Activated CD4-positive, CD25-positive, alpha-beta regulatory T cell treated with anti-CD3 and anti-CD28 coated beads, Interleukin-2, amount 50 U/mL, for 72 hours (primary cell): ENCODE data around the gene C6orf52.
"Not testable (repeated sequence)": the region's sequence is repeated elsewhere in the genome, so short reads cannot be mapped to it uniquely, and the experiment has no call there.

Experiments
- DNase-seq: peaks from one replicate; pipeline ENCODE4 v3.0.0; 2021

C6orf52 gene

GRCh38 chr6:10695086-10695657 lies 756 bp upstream of the C6orf52 start:
- no peak for DNase-seq

GRCh38 chr6:10692965-10693538 lies 1.4 kb downstream of the C6orf52 start:
- no peak for DNase-seq

GRCh38 chr6:10690651-10691445 lies 3.6 kb downstream of the C6orf52 start:
- DNase-seq, result no peak

GRCh38 chr6:10687582-10687981 lies 6.8 kb downstream of the C6orf52 start:
- DNase-seq, result no peak

GRCh38 chr6:10686901-10687300 lies 7.5 kb downstream of the C6orf52 start:
- DNase-seq, result no peak

GRCh38 chr6:10685092-10685915 lies 9.1 kb downstream of the C6orf52 start:
- no peak for DNase-seq

- no peak for DNase-seq
Measured at GRCh38 chr6:10684618-10685017, 9.8 kb downstream of the C6orf52 start.

- no peak for DNase-seq
Measured at GRCh38 chr6:10682355-10682988, 11.9 kb downstream of the C6orf52 start.

- no peak for DNase-seq
Measured at GRCh38 chr6:10681795-10682194, 12.6 kb downstream of the C6orf52 start.

- no peak for DNase-seq
Measured at GRCh38 chr6:10678456-10678855, 16.0 kb downstream of the C6orf52 start.

GRCh38 chr6:10676403-10676802 lies 18.0 kb downstream of the C6orf52 start:
- no peak for DNase-seq

GRCh38 chr6:10668126-10668917 lies 26.1 kb downstream of the C6orf52 start:
- DNase-seq, result no peak

GRCh38 chr6:10665595-10665994 lies 28.8 kb downstream of the C6orf52 start:
- not testable (repeated sequence) for DNase-seq

- DNase-seq, result no peak
Measured at GRCh38 chr6:10662742-10663141, 31.7 kb downstream of the C6orf52 start.

- no peak for DNase-seq
Measured at GRCh38 chr6:10662207-10662606, 32.2 kb downstream of the C6orf52 start.

- not testable (repeated sequence) for DNase-seq
Measured at GRCh38 chr6:10660431-10661191, 33.8 kb downstream of the C6orf52 start.

GRCh38 chr6:10659699-10660348 lies 34.6 kb downstream of the C6orf52 start:
- DNase-seq, result no peak

GRCh38 chr6:10658910-10659698 lies 35.3 kb downstream of the C6orf52 start:
- no peak for DNase-seq

GRCh38 chr6:10655508-10656055 lies 38.8 kb downstream of the C6orf52 start:
- no peak for DNase-seq

- DNase-seq, result no peak
Measured at GRCh38 chr6:10644225-10644624, 50.2 kb downstream of the C6orf52 start.
